ENCODE measurements around the gene AIFM3.

DNA sequence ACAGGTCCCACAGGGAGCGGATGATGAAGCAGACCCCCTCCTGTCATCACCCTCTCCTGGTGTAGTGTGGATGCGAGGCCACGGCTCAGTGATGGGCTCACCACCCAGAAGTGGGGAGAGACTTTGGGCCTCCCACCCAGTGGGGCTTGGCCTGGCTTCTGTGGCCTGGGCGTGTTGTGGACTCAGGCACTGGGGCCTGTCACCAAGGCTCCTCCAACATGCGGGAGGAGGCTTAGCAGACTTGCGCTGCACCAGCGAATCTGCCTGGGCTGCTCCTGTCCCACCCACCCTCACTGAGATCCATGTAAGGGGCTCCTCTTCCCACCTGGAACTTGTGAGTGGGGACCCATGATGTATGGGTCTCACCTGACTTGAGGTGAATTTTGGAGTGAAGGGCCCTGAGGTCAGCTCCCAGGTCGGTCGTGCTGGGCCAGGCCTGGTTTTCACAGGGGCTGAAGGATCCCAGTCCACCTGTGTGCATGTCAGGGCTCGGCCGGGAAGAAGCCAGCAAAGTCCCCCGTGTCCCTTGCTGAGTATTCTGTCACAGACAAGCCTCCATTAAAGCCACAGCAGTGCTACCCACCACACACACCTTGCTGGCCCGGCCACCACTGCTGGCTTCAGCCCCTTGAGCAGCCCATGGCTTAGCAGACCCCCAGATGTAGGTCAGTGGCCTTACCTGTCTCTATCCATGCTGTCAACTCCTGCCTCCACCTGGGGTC lies 30.6 kb downstream of the AIFM3 start:
- TF ChIP-seq, protein P1, sequence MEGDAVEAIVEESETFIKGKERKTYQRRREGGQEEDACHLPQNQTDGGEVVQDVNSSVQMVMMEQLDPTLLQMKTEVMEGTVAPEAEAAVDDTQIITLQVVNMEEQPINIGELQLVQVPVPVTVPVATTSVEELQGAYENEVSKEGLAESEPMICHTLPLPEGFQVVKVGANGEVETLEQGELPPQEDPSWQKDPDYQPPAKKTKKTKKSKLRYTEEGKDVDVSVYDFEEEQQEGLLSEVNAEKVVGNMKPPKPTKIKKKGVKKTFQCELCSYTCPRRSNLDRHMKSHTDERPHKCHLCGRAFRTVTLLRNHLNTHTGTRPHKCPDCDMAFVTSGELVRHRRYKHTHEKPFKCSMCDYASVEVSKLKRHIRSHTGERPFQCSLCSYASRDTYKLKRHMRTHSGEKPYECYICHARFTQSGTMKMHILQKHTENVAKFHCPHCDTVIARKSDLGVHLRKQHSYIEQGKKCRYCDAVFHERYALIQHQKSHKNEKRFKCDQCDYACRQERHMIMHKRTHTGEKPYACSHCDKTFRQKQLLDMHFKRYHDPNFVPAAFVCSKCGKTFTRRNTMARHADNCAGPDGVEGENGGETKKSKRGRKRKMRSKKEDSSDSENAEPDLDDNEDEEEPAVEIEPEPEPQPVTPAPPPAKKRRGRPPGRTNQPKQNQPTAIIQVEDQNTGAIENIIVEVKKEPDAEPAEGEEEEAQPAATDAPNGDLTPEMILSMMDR (IDR thresholded peaks at IDR 0.05; ENCODE audit: low read depth, low read length, poor library complexity, severe bottlenecking) = no peak
- TF ChIP-seq EZH2phosphoT487 (IDR thresholded peaks at IDR 0.05; ENCODE audit: borderline replicate concordance, low read length) = no peak
